K562 (cell line): ENCODE data around the gene SEH1L. TPM values are rescaled to one million over a fixed set of nuclear protein-coding genes. Genes with fewer than 3 reads are reported as not detected.

Source experiments
- ATAC-seq: fragments of 200-7000 bp; cut with Tn5 transposase; 3 replicates; pipeline ENCODE4 v1.9.1; 2020; ENCODE audit warnings: moderate library complexity
- BruUV-seq: library from RNA; stranded (reverse); fragments of 400-500 nt; replicated peaks from 2 replicates; lab custom pipeline; 2021; lab: Mats Ljungman, UMichigan
- CTCF ChIA-PET: fragments of 300-600 bp; formaldehyde crosslinking; extraction: SDS; loops from one replicate; lab custom pipeline; 2021; ENCODE audit warnings: low intra/inter-chr PET ratio; lab: Yijun Ruan, JAX
- POLR2A ChIA-PET: fragments of 300-600, 350-650 bp; sonication (Branson Sonifier 250); formaldehyde crosslinking; extraction: SDS; loops from one replicate; lab custom pipeline; 2021; ENCODE audit warnings: antibody characterized with exemption, inconsistent platforms; lab: Yijun Ruan, JAX
- DNase-seq, 4 experiments: peaks; one replicate each; pipeline versions ENCODE4 v3.0.0 to v3.0.0-alpha.2; 2011 to 2018; ENCODE audit warnings: low spot score in 3 of 4, mixed read lengths in 3 of 4; ENCODE audit errors: extremely low read depth in 1 of 4
- FAIRE-seq: peaks from 2 replicates; lab custom pipeline; 2011; peaks lifted over from hg19 to GRCh38; lab: Jason Lieb, UNC
- H2AFZ ChIP-seq: 2 replicates; pipeline ENCODE4 v1.6.0; 2011; ENCODE audit warnings: low read depth, low read length, control low read depth, inconsistent platforms
- H3K27ac ChIP-seq: fragments of 200-600 bp; 3 replicates; pipeline ENCODE4 v1.8.0; 2011; ENCODE audit warnings: low read depth, mild to moderate bottlenecking, control low read depth, inconsistent platforms, low read length, moderate library complexity, mixed read lengths; ENCODE audit errors: extremely low read depth
- H3K27me3 ChIP-seq, 2 experiments: fragments of 300-600 bp in 1 of 2; 2 replicates in 1 of 2; 3 replicates in 1 of 2; pipeline versions ENCODE4 v1.6.0 to v1.8.0; 2011; ENCODE audit warnings: inconsistent platforms in 2 of 2, low read length in 2 of 2, mild to moderate bottlenecking in 1 of 2, mixed read lengths in 1 of 2, moderate library complexity in 1 of 2; ENCODE audit not compliant: control insufficient read depth in 2 of 2, insufficient read depth in 2 of 2
- H3K36me3 ChIP-seq: fragments of 300-600 bp; 3 replicates; pipeline ENCODE4 v1.8.0; 2011; ENCODE audit warnings: mild to moderate bottlenecking, low read length, inconsistent platforms; ENCODE audit not compliant: control insufficient read depth, insufficient read depth
- H3K4me1 ChIP-seq, 2 experiments: fragments of 200-600 bp in 1 of 2; replicated peaks in 1 of 2; 2 replicates in 1 of 2; 3 replicates in 1 of 2; pipeline versions ENCODE4 v1.5.1 to v1.8.0; 2011; ENCODE audit warnings: inconsistent platforms in 2 of 2, low read length in 2 of 2, mild to moderate bottlenecking in 1 of 2, mixed read lengths in 1 of 2, moderate library complexity in 1 of 2; ENCODE audit not compliant: control insufficient read depth in 2 of 2, insufficient read depth in 2 of 2
- H3K4me2 ChIP-seq: 2 replicates; pipeline ENCODE4 v1.6.1; 2011; ENCODE audit warnings: low read length, control low read depth, inconsistent platforms, mixed read lengths; ENCODE audit not compliant: insufficient read depth
- H3K4me3 ChIP-seq: fragments of 200-600 bp; sonication (generic), shearing (Covaris generic); 2 replicates; pipeline ENCODE4 v1.5.1; 2016; ENCODE audit warnings: control low read depth, inconsistent platforms
- H3K79me2 ChIP-seq: fragments of 200-600 bp; 3 replicates; pipeline ENCODE4 v1.8.0; 2011; ENCODE audit warnings: low read length, inconsistent platforms; ENCODE audit not compliant: control insufficient read depth, insufficient read depth
- H3K9ac ChIP-seq, 2 experiments: 2 replicates each; pipeline versions ENCODE4 v1.6.0 to v1.6.1; 2011; ENCODE audit warnings: low read depth in 2 of 2, low read length in 2 of 2, control low read depth in 1 of 2, inconsistent platforms in 1 of 2, mild to moderate bottlenecking in 1 of 2, mixed read lengths in 1 of 2; ENCODE audit not compliant: insufficient read depth in 1 of 2
- H3K9me1 ChIP-seq: one replicate; pipeline ENCODE4 v1.6.0; 2011; ENCODE audit warnings: inconsistent platforms, mild to moderate bottlenecking, low read length, moderate library complexity; ENCODE audit not compliant: control insufficient read depth, insufficient read depth
- H3K9me3 ChIP-seq: replicated peaks from 2 replicates; pipeline ENCODE4 v1.5.1; 2011; ENCODE audit warnings: low read depth, low read length, inconsistent platforms; ENCODE audit not compliant: control insufficient read depth, insufficient read depth
- H4K20me1 ChIP-seq: replicated peaks from 2 replicates; pipeline ENCODE4 v1.6.1; 2011; ENCODE audit warnings: low read length, inconsistent platforms, mixed read lengths; ENCODE audit not compliant: control insufficient read depth, insufficient read depth
- NFRKB ChIP-seq: fragments of 450-650 bp; IDR thresholded peaks from 2 replicates; pipeline ENCODE4 v1.6.1; 2016; ENCODE audit warnings: low read depth
- TEAD4 ChIP-seq, 2 experiments: sonication (generic) in 1 of 2; formaldehyde crosslinking in 1 of 2; IDR thresholded peaks; 2 replicates each; pipeline versions ENCODE4 v1.6.1 to v1.8.0; 2012 to 2022; ENCODE audit warnings: borderline replicate concordance in 1 of 2, inconsistent platforms in 1 of 2, low read length in 1 of 2, mild to moderate bottlenecking in 1 of 2, missing genetic modification reagents in 1 of 2
- ZNF217 ChIP-seq: sonication (generic); formaldehyde crosslinking; IDR thresholded peaks from 2 replicates; pipeline ENCODE4 v1.8.0; 2022; ENCODE audit warnings: mild to moderate bottlenecking, missing genetic modification reagents
- ZNF57 ChIP-seq: fragments of 450-650 bp; formaldehyde crosslinking; IDR thresholded peaks from 2 replicates; pipeline ENCODE4 v1.4.0; 2020; ENCODE audit warnings: mild to moderate bottlenecking, moderate library complexity
- ZNF586 ChIP-seq: fragments of 450-650 bp; formaldehyde crosslinking; conservative IDR thresholded peaks from 2 replicates; pipeline ENCODE4 v1.4.0; 2020; ENCODE audit warnings: mild to moderate bottlenecking, moderate library complexity
- ZNF655 ChIP-seq: fragments of 250-450 bp; sonication (Bioruptor Pico); IDR thresholded peaks from 2 replicates; pipeline ENCODE4 v1.5.0; 2021
- WGBS: fragments of 100-300 bp; shearing (Covaris generic); methylation state at CpG from one replicate; pipeline ENCODE4 v1.1.6; 2016; ENCODE audit warnings: low coverage, mixed read lengths; ENCODE audit not compliant: insufficient coverage; ENCODE audit errors: missing lambda C conversion rate; 5-methylcytosine and 5-hydroxymethylcytosine counted together
- in situ Hi-C: fragments of 300-500 bp; cut with MboI; formaldehyde crosslinking; loops from 4 replicates; pipeline ENCODE4 v1.15.0; 2018; ENCODE audit warnings: inconsistent platforms, mixed read lengths
- intact Hi-C: fragments of 100-400 bp; cut with micrococcal nuclease; formaldehyde crosslinking; loops from 2 replicates; pipeline ENCODE4 v1.14.2; 2022
- polyA plus RNA-seq, 8 experiments: library from polyadenylated mRNA; depleted of rRNA in 4 of 8; stranded (reverse) in 5 of 8; unstranded in 3 of 8; fragments of >200 nt; fragmentation: Nextera tagmentation in 2 of 8; fragmentation: Illumina TruSeq in 1 of 8; extraction: Ambion mirVana in 2 of 8; extraction: Trizol in 1 of 8; gene quantifications; 2 replicates each; pipeline versions ENCODE4 v1.2.1 to v1.2.3, GENCODE V29; 2011 to 2014; ENCODE audit warnings: inconsistent platforms in 1 of 8, missing spikeins in 1 of 8
- total RNA-seq, 7 experiments: library from RNA; depleted of rRNA in 6 of 7; stranded (reverse); fragments of >200 nt in 6 of 7; fragmentation: Illumina TruSeq in 2 of 7; extraction: Trizol in 2 of 7; gene quantifications; 2 replicates each; pipeline versions ENCODE4 v1.2.1 to v1.2.3, GENCODE V29; 2011 to 2021; ENCODE audit warnings: low replicate concordance in 1 of 7
- TF ChIP-seq, protein P1 (sequence below), 2 experiments: fragments of 450-650 bp in 1 of 2; sonication (generic) in 1 of 2; formaldehyde crosslinking in 1 of 2; IDR thresholded peaks in 1 of 2; conservative IDR thresholded peaks in 1 of 2; 2 replicates each; pipeline versions ENCODE4 v1.6.1 to v1.8.1; 2016 to 2023; ENCODE audit warnings: mild to moderate bottlenecking in 2 of 2, moderate library complexity in 2 of 2, inconsistent platforms in 1 of 2, missing genetic modification reagents in 1 of 2
- TF ChIP-seq, protein P2 (sequence below), 2 experiments: fragments of 450-650 bp; IDR thresholded peaks; 2 replicates each; pipeline ENCODE4 v1.6.1; 2016; ENCODE audit warnings: mild to moderate bottlenecking in 2 of 2, borderline replicate concordance in 1 of 2, low read depth in 1 of 2, moderate library complexity in 1 of 2

The SEH1L gene
- total and polyA plus RNA-seq, 9 of the 15 experiments (the other 6 are each of a cell fraction or from before 2014, with no cell fraction given), result 62.2 to 180 (median 108) TPM

GRCh38 chr18:12946549-12947284 is 1.1 kb upstream of the SEH1L start:
- intact Hi-C loops, result loop anchor here (2.0 kb wide), 1 partner anchor 44 kb away; the partner anchor contains the start of gene CEP192
- FAIRE-seq (peak; percentile 79), DNase-seq (peak; percentile 26 to 82 (median 44)), ATAC-seq (peak; percentile 19)
- WGBS, result 0% methylated on average over 15 of the region's 15 CpGs
- peak overlapping the region; percentile 92 to 97 for H3K9ac ChIP-seq
- H3K4me1 ChIP-seq, result peaks cover 19 to 31% of the 10 kb centered on the region in 2 experiments; a peak in 4 of 5 replicates
- peak overlapping the region; percentile 98 for H3K27ac ChIP-seq
- ChIA-PET POLR2A (interaction anchor here (0.6 kb wide), 1 partner anchor 668 kb away, joined by 3 read pairs; no protein-coding TSS in a partner anchor), CTCF (interaction anchor here (0.6 kb wide), 1 partner anchor 1214 kb away, joined by 4 read pairs; no protein-coding TSS in a partner anchor)
- no peaks in the 10 kb centered on the region for H4K20me1 ChIP-seq
- H2AFZ ChIP-seq, result peak overlapping the region; percentile 80
- H3K4me3 ChIP-seq, result peak overlapping the region; percentile 85
- peaks cover 26% of the 10 kb centered on the region; the same call in 2 of the 3 replicates for H3K36me3 ChIP-seq
- in situ Hi-C loops, result no loop called here
- peaks cover 55% of the 10 kb centered on the region for H3K79me2 ChIP-seq
- peaks cover 4% of the 10 kb centered on the region for H3K9me3 ChIP-seq
- BruUV-seq, result no TSS peak
- no peaks in the 10 kb centered on the region for H3K27me3 ChIP-seq
- no peaks in the 10 kb centered on the region for H3K9me1 ChIP-seq
- H3K4me2 ChIP-seq, result peak overlapping the region; percentile 88
- 0 out of 2 replicates have a peak, but pooled peaks have one; percentile 28 for TF ChIP-seq NFRKB
- no peak for TF ChIP-seq ZNF57
- TF ChIP-seq TEAD4 (IDR thresholded peaks at IDR 0.05; ENCODE audit: low read length), result peak; percentile 39; the same call in 1 of the 2 replicates
- no peak for TF ChIP-seq TEAD4 (CRISPR knock-in tag; IDR thresholded peaks at IDR 0.05; ENCODE audit: borderline replicate concordance)
- no peak for TF ChIP-seq ZNF586 (CRISPR knock-in tag)
- no peak for TF ChIP-seq ZNF217 (CRISPR knock-in tag)
- TF ChIP-seq, protein P1, sequence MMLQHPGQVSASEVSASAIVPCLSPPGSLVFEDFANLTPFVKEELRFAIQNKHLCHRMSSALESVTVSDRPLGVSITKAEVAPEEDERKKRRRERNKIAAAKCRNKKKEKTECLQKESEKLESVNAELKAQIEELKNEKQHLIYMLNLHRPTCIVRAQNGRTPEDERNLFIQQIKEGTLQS (IDR thresholded peaks at IDR 0.05), result peak; percentile 49; the same call in 1 of the 2 replicates
- TF ChIP-seq, protein P1 (CRISPR knock-in tag; conservative IDR thresholded peaks at IDR 0.05), result no peak
- TF ChIP-seq, protein P2, sequence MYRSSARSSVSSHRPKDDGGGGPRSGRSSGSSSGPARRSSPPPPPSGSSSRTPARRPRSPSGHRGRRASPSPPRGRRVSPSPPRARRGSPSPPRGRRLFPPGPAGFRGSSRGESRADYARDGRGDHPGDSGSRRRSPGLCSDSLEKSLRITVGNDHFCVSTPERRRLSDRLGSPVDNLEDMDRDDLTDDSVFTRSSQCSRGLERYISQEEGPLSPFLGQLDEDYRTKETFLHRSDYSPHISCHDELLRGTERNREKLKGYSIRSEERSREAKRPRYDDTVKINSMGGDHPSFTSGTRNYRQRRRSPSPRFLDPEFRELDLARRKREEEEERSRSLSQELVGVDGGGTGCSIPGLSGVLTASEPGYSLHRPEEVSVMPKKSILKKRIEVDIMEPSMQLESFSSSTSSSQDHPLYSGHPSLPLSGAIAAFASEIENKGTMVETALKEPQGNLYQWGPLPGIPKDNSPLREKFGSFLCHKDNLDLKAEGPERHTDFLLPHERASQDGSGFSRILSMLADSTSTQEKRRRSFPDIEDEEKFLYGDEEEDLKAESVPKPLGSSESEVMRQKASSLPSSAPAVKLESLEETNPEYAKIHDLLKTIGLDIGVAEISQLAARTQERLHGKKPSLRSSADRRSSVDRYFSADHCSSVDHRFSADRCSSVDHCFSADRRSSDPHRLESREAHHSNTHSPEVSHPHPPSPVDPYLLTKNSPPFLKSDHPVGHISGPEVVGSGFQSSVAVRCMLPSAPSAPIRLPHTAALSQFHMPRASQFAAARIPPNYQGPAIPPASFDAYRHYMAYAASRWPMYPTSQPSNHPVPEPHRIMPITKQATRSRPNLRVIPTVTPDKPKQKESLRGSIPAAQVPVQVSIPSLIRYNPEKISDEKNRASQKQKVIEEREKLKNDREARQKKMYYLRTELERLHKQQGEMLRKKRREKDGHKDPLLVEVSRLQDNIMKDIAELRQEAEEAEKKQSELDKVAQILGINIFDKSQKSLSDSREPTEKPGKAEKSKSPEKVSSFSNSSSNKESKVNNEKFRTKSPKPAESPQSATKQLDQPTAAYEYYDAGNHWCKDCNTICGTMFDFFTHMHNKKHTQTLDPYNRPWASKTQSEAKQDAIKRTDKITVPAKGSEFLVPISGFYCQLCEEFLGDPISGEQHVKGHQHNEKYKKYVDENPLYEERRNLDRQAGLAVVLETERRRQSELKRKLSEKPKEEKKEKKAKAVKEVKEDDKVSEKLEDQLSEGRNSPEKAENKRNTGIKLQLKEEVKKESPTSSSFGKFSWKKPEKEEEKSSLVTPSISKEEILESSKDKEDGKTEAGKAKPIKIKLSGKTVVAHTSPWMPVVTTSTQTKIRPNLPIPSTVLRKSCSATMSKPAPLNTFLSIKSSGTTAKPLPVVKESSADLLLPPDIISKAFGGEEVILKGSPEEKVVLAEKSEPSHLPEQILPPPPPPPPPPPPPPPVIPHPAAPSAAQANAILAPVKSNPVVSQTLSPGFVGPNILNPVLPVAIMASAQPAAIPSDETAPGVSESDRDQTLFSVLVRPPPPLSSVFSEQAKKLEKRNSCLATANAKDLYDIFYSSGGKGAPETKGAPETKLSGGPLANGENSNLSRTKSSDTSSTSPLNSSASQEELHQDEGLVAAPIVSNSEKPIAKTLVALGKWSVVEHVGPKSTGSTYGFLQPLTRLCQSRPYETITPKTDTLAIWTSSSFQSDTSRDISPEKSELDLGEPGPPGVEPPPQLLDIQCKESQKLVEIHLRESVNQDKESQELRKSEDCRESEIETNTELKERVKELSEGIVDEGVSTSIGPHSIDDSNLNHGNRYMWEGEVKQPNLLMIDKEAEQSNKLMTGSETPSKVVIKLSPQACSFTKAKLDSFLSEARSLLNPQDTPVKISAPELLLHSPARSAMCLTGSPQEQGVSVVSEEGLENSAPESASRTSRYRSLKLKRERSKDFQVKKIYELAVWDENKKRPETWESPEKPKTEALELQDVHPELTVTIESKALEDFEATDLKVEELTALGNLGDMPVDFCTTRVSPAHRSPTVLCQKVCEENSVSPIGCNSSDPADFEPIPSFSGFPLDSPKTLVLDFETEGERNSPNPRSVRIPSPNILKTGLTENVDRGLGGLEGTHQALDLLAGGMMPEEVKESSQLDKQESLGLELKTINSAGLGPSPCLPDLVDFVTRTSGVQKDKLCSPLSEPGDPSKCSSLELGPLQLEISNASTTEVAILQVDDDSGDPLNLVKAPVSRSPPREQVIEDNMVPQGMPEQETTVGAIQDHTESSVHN (IDR thresholded peaks at IDR 0.05; ENCODE audit: borderline replicate concordance in 1 of 2, low read depth in 1 of 2), result 0 out of 4 replicates have a peak, but pooled peaks of 1 of the 2 experiments have one; percentile 25
- no peak for TF ChIP-seq ZNF655 (CRISPR knock-in tag)
